T-helper 22 cell (primary cell): ENCODE data around the gene ADAM11.
"Not testable (repeated sequence)": the region's sequence is repeated elsewhere in the genome, so short reads cannot be mapped to it uniquely, and the experiment has no call there.

Experiments
- DNase-seq: peaks from one replicate; pipeline ENCODE4 v3.0.0-alpha.2; 2020; ENCODE audit warnings: low read depth

ADAM11 gene

GRCh38 chr17:44795928-44796327 lies 37.1 kb downstream of the ADAM11 start:
- no peak for DNase-seq

GRCh38 chr17:44796731-44797130 lies 37.9 kb downstream of the ADAM11 start:
- DNase-seq, result no peak

GRCh38 chr17:44797802-44798201 lies 39.0 kb downstream of the ADAM11 start:
- no peak for DNase-seq

- DNase-seq, result no peak
These were observed 39.6 kb downstream of the ADAM11 start for GRCh38 chr17:44798356-44798755.

GRCh38 chr17:44801880-44802279 lies 43.1 kb downstream of the ADAM11 start:
- no peak for DNase-seq

- no peak for DNase-seq
These were observed 45.7 kb downstream of the ADAM11 start for GRCh38 chr17:44804302-44805089.

- DNase-seq, result no peak
These were observed 48.5 kb downstream of the ADAM11 start for GRCh38 chr17:44807093-44807816.

GRCh38 chr17:44807817-44808155 lies 49.0 kb downstream of the ADAM11 start:
- no peak for DNase-seq

GRCh38 chr17:44808156-44808555 lies 49.4 kb downstream of the ADAM11 start:
- no peak for DNase-seq

- DNase-seq, result not testable (repeated sequence)
These were observed 50.0 kb downstream of the ADAM11 start for GRCh38 chr17:44808656-44809388.

- DNase-seq, result no peak
These were observed 53.5 kb downstream of the ADAM11 start for GRCh38 chr17:44812263-44812662.

GRCh38 chr17:44818508-44818907 lies 59.7 kb downstream of the ADAM11 start:
- DNase-seq, result not testable (repeated sequence)

- no peak for DNase-seq
These were observed 61.9 kb downstream of the ADAM11 start for GRCh38 chr17:44820631-44821212.

GRCh38 chr17:44825236-44825635 lies 66.4 kb downstream of the ADAM11 start:
- DNase-seq, result not testable (repeated sequence)

- DNase-seq, result no peak
These were observed 67.5 kb downstream of the ADAM11 start for GRCh38 chr17:44826123-44826790.

- no peak for DNase-seq
These were observed 69.1 kb downstream of the ADAM11 start for GRCh38 chr17:44827863-44828262.

GRCh38 chr17:44828919-44829522 lies 70.2 kb downstream of the ADAM11 start:
- no peak for DNase-seq

GRCh38 chr17:44829523-44830358 lies 71.0 kb downstream of the ADAM11 start, which contains the start of gene GJC1:
TSS of gene GJC1 (minus strand) at chr17:44830287. CDS start at chr17:44805817, 24,470 bp downstream.
- no peak for DNase-seq

GRCh38 chr17:44830359-44831288 lies 71.8 kb downstream of the ADAM11 start:
- DNase-seq, result no peak
